Erythroblast (primary cell): ENCODE results near the gene DLGAP4.

Experiments used
- GATA1 ChIP-seq: IDR thresholded peaks from 2 replicates; pipeline ENCODE4 v1.6.1; 2011; ENCODE audit warnings: low read depth, mild to moderate bottlenecking, control low read depth, low read length, moderate library complexity
- POLR2A ChIP-seq: IDR thresholded peaks from 2 replicates; pipeline ENCODE4 v1.6.1; 2011; ENCODE audit warnings: mild to moderate bottlenecking, low read length

GRCh38 chr20:36498386-36499179, 192.4 kb downstream of the DLGAP4 start:
- TF ChIP-seq POLR2A (no peak), GATA1 (no peak)
